Astrocyte of the hippocampus (primary cell): ENCODE results near the gene DENND5A.
"Not testable (repeated sequence)": the region's sequence is repeated elsewhere in the genome, so short reads cannot be mapped to it uniquely, and the experiment has no call there.

Source experiments
- DNase-seq: peaks from one replicate; pipeline ENCODE4 v3.0.0; 2011; ENCODE audit warnings: low read depth, low spot score

DENND5A gene

GRCh38 chr11:9177438-9178091 lies 87.6 kb downstream of the DENND5A start:
- no peak for DNase-seq

GRCh38 chr11:9176550-9176949 lies 88.6 kb downstream of the DENND5A start:
- no peak for DNase-seq

GRCh38 chr11:9176136-9176535 lies 89.0 kb downstream of the DENND5A start:
- DNase-seq: no peak

GRCh38 chr11:9172389-9172788 lies 92.8 kb downstream of the DENND5A start:
- DNase-seq: no peak

- DNase-seq: peak; percentile 49
Measured at GRCh38 chr11:9170450-9170849, 94.7 kb downstream of the DENND5A start.

- DNase-seq: no peak
Measured at GRCh38 chr11:9169595-9170295, 95.4 kb downstream of the DENND5A start.

- DNase-seq: not testable (repeated sequence)
Measured at GRCh38 chr11:9161991-9162390, 103.2 kb downstream of the DENND5A start.

- no peak for DNase-seq
Measured at GRCh38 chr11:9160166-9160565, 105.0 kb downstream of the DENND5A start.

- no peak for DNase-seq
Measured at GRCh38 chr11:9158898-9159391, 106.2 kb downstream of the DENND5A start.

GRCh38 chr11:9155930-9156329 lies 109.2 kb downstream of the DENND5A start:
- DNase-seq: no peak

GRCh38 chr11:9153651-9154050 lies 111.5 kb downstream of the DENND5A start:
- no peak for DNase-seq

GRCh38 chr11:9151631-9152030 lies 113.5 kb downstream of the DENND5A start:
- no peak for DNase-seq

GRCh38 chr11:9150926-9151325 lies 114.2 kb downstream of the DENND5A start:
- DNase-seq: no peak

GRCh38 chr11:9150501-9150900 lies 114.6 kb downstream of the DENND5A start:
- DNase-seq: peak; percentile 33

GRCh38 chr11:9148727-9149126 lies 116.4 kb downstream of the DENND5A start:
- no peak for DNase-seq

- no peak for DNase-seq
Measured at GRCh38 chr11:9148035-9148434, 117.1 kb downstream of the DENND5A start.

- no peak for DNase-seq
Measured at GRCh38 chr11:9146477-9146876, 118.7 kb downstream of the DENND5A start.

GRCh38 chr11:9145283-9145682 lies 119.9 kb downstream of the DENND5A start:
- DNase-seq: no peak

- no peak for DNase-seq
Measured at GRCh38 chr11:9144828-9145227, 120.3 kb downstream of the DENND5A start.

- no peak for DNase-seq
Measured at GRCh38 chr11:9143721-9144120, 121.4 kb downstream of the DENND5A start.

- no peak for DNase-seq
Measured at GRCh38 chr11:9142732-9143131, 122.4 kb downstream of the DENND5A start.

- DNase-seq: no peak
Measured at GRCh38 chr11:9141186-9141585, 124.0 kb downstream of the DENND5A start.
